Heart left ventricle (tissue), 16 donors: Measurements from ENCODE around the gene CCT5. TPM values are rescaled to one million over a fixed set of nuclear protein-coding genes. Genes with fewer than 3 reads are reported as not detected.

ENCODE experiments used
- ATAC-seq, 4 donors: fragments of 200-7000 bp; cut with Tn5 transposase; one replicate each; pipeline ENCODE4 v1.9.1; 2020 to 2022; ENCODE audit warnings: moderate library complexity in 4 of 4, mild to moderate bottlenecking in 3 of 4, moderate number of reproducible peaks in 1 of 4
- DNase-seq, 5 donors: peaks; one replicate each; pipeline ENCODE4 v3.0.0-alpha.2; 2020
- H3K27ac ChIP-seq, 12 donors: fragments of 200-600 bp; sonication (generic) in 4 of 12; one replicate each; pipeline versions ENCODE4 v1.5.0 to v1.8.0; 2016 to 2022; ENCODE audit warnings: mild to moderate bottlenecking in 2 of 12
- H3K27me3 ChIP-seq, 9 donors: fragments of 200-600 bp; sonication (generic) in 2 of 9; one replicate each; pipeline versions ENCODE4 v1.5.1 to v1.8.0; 2016 to 2022; ENCODE audit warnings: mild to moderate bottlenecking in 3 of 9
- H3K36me3 ChIP-seq, 9 donors: fragments of 200-600 bp; sonication (generic) in 2 of 9; one replicate each; pipeline versions ENCODE4 v1.5.0 to v1.8.0; 2018 to 2022; ENCODE audit warnings: mild to moderate bottlenecking in 2 of 9
- H3K4me1 ChIP-seq, 12 donors: fragments of 200-600 bp; sonication (generic) in 4 of 12; one replicate each; pipeline versions ENCODE4 v1.5.0 to v1.8.0; 2016 to 2022; ENCODE audit warnings: mild to moderate bottlenecking in 3 of 12
- H3K4me3 ChIP-seq, 12 donors: fragments of 200-600 bp; sonication (generic) in 4 of 12; one replicate each; pipeline versions ENCODE4 v1.5.0 to v1.8.0; 2017 to 2022; ENCODE audit warnings: mild to moderate bottlenecking in 9 of 12, moderate library complexity in 4 of 12
- H3K9me3 ChIP-seq, 12 donors: fragments of 200-600 bp; sonication (generic) in 4 of 12; one replicate each; pipeline versions ENCODE4 v1.5.0 to v1.8.0; 2016 to 2022; ENCODE audit warnings: mild to moderate bottlenecking in 1 of 12
- POLR2A ChIP-seq, 2 donors: fragments of 450-650 bp; IDR thresholded peaks; one replicate each; pipeline ENCODE4 v1.6.1; 2017; ENCODE audit warnings: antibody characterized with exemption in 2 of 2, mild to moderate bottlenecking in 2 of 2, moderate library complexity in 2 of 2
- WGBS, 4 donors: extraction: QIAGEN DNeasy Blood & Tissue Kit in 2 of 4; methylation state at CpG; one replicate each; pipeline versions ENCODE4 v1.1.5 to v1.1.7; 2013 to 2018; 5-methylcytosine and 5-hydroxymethylcytosine counted together
- intact Hi-C, 10 donors: fragments of 100-400 bp; cut with DNase I; formaldehyde crosslinking; loops; one replicate each; pipeline versions ENCODE4 v1.11.1 to v1.14.2; 2022
- polyA plus RNA-seq, 2 donors: library from polyadenylated mRNA; stranded (reverse); fragments of 200-250 nt; gene quantifications; one replicate each; pipeline ENCODE4 v1.2.3, GENCODE V29; 2013
- total RNA-seq, 9 donors: library from RNA; depleted of rRNA in 2 of 9; stranded (reverse); fragments of >200 nt in 2 of 9; fragmentation: NEBNext Ultra II Directional in 3 of 9; extraction: Animal tissue kit (Norgen Biotek cat#: 25700) in 3 of 9; gene quantifications; one replicate each; pipeline versions ENCODE4 v1.1.0 to v1.2.4, GENCODE V29; 2016 to 2023
- TF ChIP-seq, protein P1 (sequence below), 12 donors: fragments of 200-600 bp; sonication (generic) in 4 of 12; IDR thresholded peaks; one replicate each; pipeline versions ENCODE4 v1.5.0 to v1.8.0; 2018 to 2022; ENCODE audit warnings: antibody characterized with exemption in 12 of 12, mild to moderate bottlenecking in 5 of 12
- donor health status: ischemic (EF 13 %, LVEDD 7.1; RV severe dilation, severe dysfunction).
- donor health status: healthy with polysubstance abuse.
- donor health status: DM: no; HTN: yes; CAD: no.
- donor health status: DM: no; HTN: no; CAD: no.
- donor health status: ischemic (EF 25% LVEDD 6.9; RV normal size, moderate dysfunction).
- donor health status: ischemic (EF 25% LVEDD 5.7; RV mildly dilated, moderate dysfunction).
- donor health status: healthy.
- donor health status: DM: yes; HTN: yes; CAD: no.
- donor health status: ischemic (EF 35%, LVEDD 5.7; RV mildly dilated, moderate dysfunction).
- donor health status: nonischemic (EF 11% LVEDD 7.7; RV severe dilation, severe dysfunction).
- donor health status: DM: yes; HTN: yes; CAD: no.
- donor health status: PGD.
- donor health status: ischemic (EF 29% LVEDD 5.4; RV normal size, mild dysfunction).
- donor health status: nonischemic (EF 23%, LVEDD 6.1; RV moderate dilation, normal function).

Gene CCT5
- total and polyA plus RNA-seq, 11 donors = 73.1 to 318 (median 108) TPM

DNA sequence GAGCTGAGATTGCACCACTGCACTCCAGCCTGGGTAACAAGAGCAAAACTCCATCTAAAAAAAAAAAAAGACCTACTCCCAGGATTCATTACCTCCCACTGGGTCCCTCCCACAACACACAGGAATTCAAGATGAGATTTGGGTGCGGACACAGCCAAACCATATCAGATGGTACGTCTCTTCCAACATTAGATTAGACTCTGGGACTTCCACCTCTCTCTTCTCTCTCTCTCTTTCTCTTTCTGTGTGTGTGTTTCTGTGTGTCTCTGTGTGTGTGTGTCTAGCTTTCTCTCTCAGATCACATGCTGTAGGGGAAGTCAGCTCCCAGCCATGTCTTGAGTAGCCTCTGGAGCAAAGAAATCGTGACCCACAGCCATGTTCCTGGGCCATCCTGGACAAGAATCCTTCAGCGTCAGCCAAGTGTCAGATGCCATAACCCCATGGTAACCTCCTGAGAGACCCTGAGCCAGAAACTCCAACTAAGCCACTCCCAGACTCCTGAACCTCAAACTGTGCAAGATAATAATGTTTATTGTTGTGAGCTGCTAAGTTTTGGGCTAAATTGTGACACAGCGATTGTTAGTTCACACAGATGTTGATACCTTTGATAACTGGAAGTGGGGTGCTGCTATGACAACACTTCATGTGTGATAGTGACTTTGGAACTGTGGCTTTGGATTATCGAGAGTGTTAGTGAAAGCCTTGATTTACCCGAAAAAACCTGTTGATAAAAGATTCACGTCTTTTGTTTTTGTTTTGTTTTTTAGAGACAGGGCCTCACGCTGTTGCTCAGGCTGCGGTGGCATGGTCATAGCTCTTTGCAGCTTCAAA, 61.7 kb downstream of the CCT5 start:
- H3K4me3 ChIP-seq = no peak overlapping the region
- H3K9me3 ChIP-seq = no peaks in the 10 kb centered on the region
- H3K4me1 ChIP-seq = peaks cover 0 to 11% (median 0%) of the 10 kb centered on the region in 12 donors
- TF ChIP-seq POLR2A (IDR thresholded peaks at IDR 0.05) = no peak
- TF ChIP-seq, protein P1, sequence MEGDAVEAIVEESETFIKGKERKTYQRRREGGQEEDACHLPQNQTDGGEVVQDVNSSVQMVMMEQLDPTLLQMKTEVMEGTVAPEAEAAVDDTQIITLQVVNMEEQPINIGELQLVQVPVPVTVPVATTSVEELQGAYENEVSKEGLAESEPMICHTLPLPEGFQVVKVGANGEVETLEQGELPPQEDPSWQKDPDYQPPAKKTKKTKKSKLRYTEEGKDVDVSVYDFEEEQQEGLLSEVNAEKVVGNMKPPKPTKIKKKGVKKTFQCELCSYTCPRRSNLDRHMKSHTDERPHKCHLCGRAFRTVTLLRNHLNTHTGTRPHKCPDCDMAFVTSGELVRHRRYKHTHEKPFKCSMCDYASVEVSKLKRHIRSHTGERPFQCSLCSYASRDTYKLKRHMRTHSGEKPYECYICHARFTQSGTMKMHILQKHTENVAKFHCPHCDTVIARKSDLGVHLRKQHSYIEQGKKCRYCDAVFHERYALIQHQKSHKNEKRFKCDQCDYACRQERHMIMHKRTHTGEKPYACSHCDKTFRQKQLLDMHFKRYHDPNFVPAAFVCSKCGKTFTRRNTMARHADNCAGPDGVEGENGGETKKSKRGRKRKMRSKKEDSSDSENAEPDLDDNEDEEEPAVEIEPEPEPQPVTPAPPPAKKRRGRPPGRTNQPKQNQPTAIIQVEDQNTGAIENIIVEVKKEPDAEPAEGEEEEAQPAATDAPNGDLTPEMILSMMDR (IDR thresholded peaks at IDR 0.05) = no peak
- 74 to 80% (median 78%) methylated on average over 10 of the region's 10 CpGs for WGBS, 4 donors
- H3K27me3 ChIP-seq = no peaks in the 10 kb centered on the region
- H3K27ac ChIP-seq = no peak overlapping the region
- H3K36me3 ChIP-seq = no peaks in the 10 kb centered on the region
- intact Hi-C loops = loop anchor here in 1 of 10 donors (10.0 kb wide), 1 partner anchor 113 kb away; no protein-coding TSS in a partner anchor
- no peak for DNase-seq
- no peak for ATAC-seq

DNA sequence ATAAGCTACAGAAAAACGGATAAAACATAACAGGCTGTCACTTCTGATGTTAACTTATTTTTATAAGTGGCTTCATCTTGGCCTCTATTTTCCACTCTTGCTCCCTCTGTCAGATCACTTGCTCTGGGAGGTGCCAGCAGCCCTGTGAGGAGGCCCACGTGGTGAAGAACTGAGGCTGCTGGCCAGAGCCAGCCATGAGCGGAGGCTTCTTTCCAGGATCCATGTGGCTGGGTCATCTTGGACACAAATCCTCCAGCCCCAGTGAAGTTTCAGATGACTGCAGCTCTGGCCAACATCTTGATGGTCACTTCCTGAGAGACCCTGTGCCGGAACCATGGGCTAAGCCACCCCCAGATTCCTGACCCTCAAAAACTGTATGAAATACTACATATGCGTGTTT, 65.1 kb downstream of the CCT5 start:
- intact Hi-C loops = loop anchor here in 2 of 10 donors (5.0 to 10.0 kb wide), 2 partner anchors 107 to 110 kb away; no protein-coding TSS in a partner anchor
- WGBS, 4 donors = 80 to 87% (median 83%) methylated on average over 5 of the region's 5 CpGs
- TF ChIP-seq, protein P1 (IDR thresholded peaks at IDR 0.05) = no peak
- no peak for TF ChIP-seq POLR2A (IDR thresholded peaks at IDR 0.05)

More for the DNA sequence above, 65.1 kb downstream of the CCT5 start:
- ATAC-seq (no peak), DNase-seq (no peak)
- Histone ChIP-seq H3K36me3 (no peaks in the 10 kb centered on the region), H3K9me3 (no peaks in the 10 kb centered on the region), H3K27ac (no peak overlapping the region), H3K27me3 (no peaks in the 10 kb centered on the region), H3K4me1 (peaks cover 0 to 4% (median 0%) of the 10 kb centered on the region in 12 donors), H3K4me3 (no peak overlapping the region)

Other genes with a start within 250 kb of the CCT5 start
- gene ATPSCKMT, start 392 bp upstream of the CCT5 start, total RNA-seq = 10 to 100 TPM in 7 of 9 donors, 1 to 10 TPM in 2; 8.1 to 20.1 (median 14.0) TPM
- 10 to 100 TPM; 10.5 to 11.6 TPM for gene ATPSCKMT, start 392 bp upstream of the CCT5 start, polyA plus RNA-seq
- gene CMBL, start 57.6 kb downstream of the CCT5 start, total RNA-seq = 10 to 100 TPM; 12.4 to 53.5 (median 29.0) TPM
- 10 to 100 TPM; 20.8 to 32.5 TPM for gene CMBL, start 57.6 kb downstream of the CCT5 start, polyA plus RNA-seq
- 100 to 1,000 TPM; 108 to 192 (median 161) TPM for gene MARCHF6, start 103.4 kb downstream of the CCT5 start, total RNA-seq
- 10 to 100 TPM; 39.3 to 91.6 TPM for gene MARCHF6, start 103.4 kb downstream of the CCT5 start, polyA plus RNA-seq
- gene ROPN1L, start 191.6 kb downstream of the CCT5 start, total RNA-seq = under 1 TPM in 5 of 9 donors, not detected in 4; 0.40 to 0.81 (median 0.56) TPM
- gene ROPN1L, start 191.6 kb downstream of the CCT5 start, polyA plus RNA-seq = under 1 TPM; 0.14 to 0.15 TPM